ENCODE measurements around the gene KAZN. TPM values are rescaled to one million over a fixed set of nuclear protein-coding genes. Genes with fewer than 3 reads are reported as not detected.

KAZN gene
- total and polyA plus RNA-seq, 2 of the 8 experiments (the other 6 are each of a cell fraction or from before 2014, with no cell fraction given), result 3.7 to 11.8 TPM

DNA sequence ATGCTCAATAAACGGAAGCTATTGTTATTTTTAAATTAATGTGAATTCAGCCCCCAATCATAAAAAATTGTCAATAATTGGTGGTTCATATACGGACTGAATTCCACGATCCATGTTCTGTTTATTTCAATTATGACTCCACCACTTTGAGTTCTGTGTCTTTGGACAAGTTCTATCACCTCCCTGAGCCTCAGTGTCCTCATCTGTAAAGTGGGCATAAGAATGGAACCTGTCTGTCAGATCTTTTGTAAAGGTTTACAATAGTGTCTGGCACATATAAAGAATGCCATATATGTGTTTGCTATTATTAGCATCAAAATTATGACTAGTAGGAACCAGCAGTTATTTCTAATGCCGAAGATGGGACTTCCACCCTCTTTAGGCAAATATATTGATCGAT, 183.3 kb downstream of the KAZN start:
- H3K56ac ChIP-seq (replicated peaks; ENCODE audit: insufficient read length, low read depth, low read length), result no peak overlapping the region
- no peak overlapping the region for H2BK20ac ChIP-seq (ENCODE audit: low read length)
- no peaks in the 10 kb centered on the region for H3K9me3 ChIP-seq (ENCODE audit: insufficient read depth in 2 of 2, low read depth in 1 of 2, low read length in 1 of 2)
- no peak overlapping the region for H2BK120ac ChIP-seq (replicated peaks; ENCODE audit: low read depth, low read length)
- 85% methylated on average over 5 of the region's 5 CpGs; no CpG with 5 or more reads in 1 of the 2 experiments for WGBS, 2 experiments (ENCODE audit: extremely low coverage in 1 of 2, insufficient coverage in 1 of 2, insufficient read length in 1 of 2, insufficient replicate concordance in 2 of 2, low coverage in 1 of 2, low lambda C conversion rate in 2 of 2, missing lambda C conversion rate in 1 of 2)
- no peak overlapping the region for H4K91ac ChIP-seq (replicated peaks; ENCODE audit: insufficient read length, low read length)
- H2BK15ac ChIP-seq (ENCODE audit: low read length), result no peak overlapping the region
- H3K9ac ChIP-seq (replicated peaks in 1 of 4; ENCODE audit: extremely low read depth in 1 of 4, low read depth in 3 of 4, low read length in 3 of 4), result no peak overlapping the region
- H4K5ac ChIP-seq (ENCODE audit: insufficient read length, low read depth, low read length), result no peak overlapping the region
- no peak overlapping the region for H3K23ac ChIP-seq (ENCODE audit: insufficient read length)
- H3K14ac ChIP-seq (ENCODE audit: insufficient read length), result no peak overlapping the region
- TF ChIP-seq MAFK (IDR thresholded peaks at IDR 0.05; ENCODE audit: low read depth, low read length) (no peak), TCF12 (IDR thresholded peaks at IDR 0.05; ENCODE audit: low read depth, low read length) (no peak), SAP30 (IDR thresholded peaks at IDR 0.05; ENCODE audit: insufficient read depth, insufficient replicate concordance, low read length) (no peak), EP300 (IDR thresholded peaks at IDR 0.05; ENCODE audit: borderline replicate concordance in 1 of 2, low read depth in 2 of 2, low read length in 2 of 2) (no peak), SP2 (IDR thresholded peaks at IDR 0.05; ENCODE audit: low read length) (no peak), SIRT6 (IDR thresholded peaks at IDR 0.05; ENCODE audit: low read length) (no peak), RXRA (IDR thresholded peaks at IDR 0.05; ENCODE audit: insufficient read depth, low read depth, low read length) (no peak), SRF (IDR thresholded peaks at IDR 0.05; ENCODE audit: low read depth, low read length) (no peak), KDM4A (IDR thresholded peaks at IDR 0.05; ENCODE audit: low read depth, low read length, severe bottlenecking) (no peak), GTF2F1 (IDR thresholded peaks at IDR 0.05; ENCODE audit: borderline replicate concordance, low read depth, low read length) (no peak), SIN3A (conservative IDR thresholded peaks at IDR 0.05 in 1 of 2, IDR thresholded peaks at IDR 0.05 in 1 of 2; ENCODE audit: low read depth in 1 of 2, low read length in 2 of 2) (no peak), POLR2AphosphoS5 (IDR thresholded peaks at IDR 0.05; ENCODE audit: low read depth, low read length) (no peak)
- TF ChIP-seq, protein P1, sequence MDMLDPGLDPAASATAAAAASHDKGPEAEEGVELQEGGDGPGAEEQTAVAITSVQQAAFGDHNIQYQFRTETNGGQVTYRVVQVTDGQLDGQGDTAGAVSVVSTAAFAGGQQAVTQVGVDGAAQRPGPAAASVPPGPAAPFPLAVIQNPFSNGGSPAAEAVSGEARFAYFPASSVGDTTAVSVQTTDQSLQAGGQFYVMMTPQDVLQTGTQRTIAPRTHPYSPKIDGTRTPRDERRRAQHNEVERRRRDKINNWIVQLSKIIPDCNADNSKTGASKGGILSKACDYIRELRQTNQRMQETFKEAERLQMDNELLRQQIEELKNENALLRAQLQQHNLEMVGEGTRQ (IDR thresholded peaks at IDR 0.05; ENCODE audit: low read length), result no peak
- H3K79me1 ChIP-seq (ENCODE audit: low read depth, low read length), result no peaks in the 10 kb centered on the region
- H3K27me3 ChIP-seq (replicated peaks in 1 of 4; ENCODE audit: control insufficient read depth in 3 of 4, extremely low read depth in 1 of 4, insufficient read depth in 3 of 4, low read length in 3 of 4), result no peaks in the 10 kb centered on the region
- no peak overlapping the region for H4K8ac ChIP-seq (ENCODE audit: extremely low read depth, insufficient read depth, low read length)
- CTCF ChIA-PET (ENCODE audit: partially characterized antibody), result interaction anchor here (0.7 to 4.6 kb wide), 7 partner anchors 12 to 246 kb away, joined by 3 to 35 read pairs (median 4); no protein-coding TSS in a partner anchor
- no peaks in the 10 kb centered on the region for H4K20me1 ChIP-seq (replicated peaks in 1 of 2; ENCODE audit: control insufficient read depth in 1 of 2, insufficient read depth in 2 of 2, low read length in 2 of 2)
- FAIRE-seq (no peak), DNase-seq (ENCODE audit: low read depth in 1 of 2, low spot score in 2 of 2) (no peak)
- H3K23me2 ChIP-seq (ENCODE audit: low read depth, low read length), result no peaks in the 10 kb centered on the region
- no peak overlapping the region for H3K4me3 ChIP-seq (ENCODE audit: extremely low read depth in 1 of 4, insufficient read depth in 2 of 4, low read depth in 3 of 4, low read length in 4 of 4)
- no peak overlapping the region for H2AK5ac ChIP-seq (ENCODE audit: low read depth, low read length)
- H3K27ac ChIP-seq (ENCODE audit: low read depth, low read length), result no peak overlapping the region
- H3K36me3 ChIP-seq (ENCODE audit: control insufficient read depth in 2 of 4, insufficient read depth in 4 of 4, low read length in 3 of 4), result no peaks in the 10 kb centered on the region; a peak in 2 of 8 replicates
- no peak overlapping the region for H3K4me2 ChIP-seq (ENCODE audit: insufficient read depth in 1 of 2, low read depth in 2 of 2, low read length in 2 of 2)
- H3K18ac ChIP-seq (ENCODE audit: extremely low read depth, low read length), result no peak overlapping the region
- no peaks in the 10 kb centered on the region for H3K79me2 ChIP-seq (ENCODE audit: control insufficient read depth in 1 of 2, insufficient read depth in 2 of 2, low read length in 2 of 2)
- peaks cover 3 to 22% (median 9%) of the 10 kb centered on the region in 4 experiments; a peak in 6 of 7 replicates for H3K4me1 ChIP-seq (replicated peaks in 1 of 4; ENCODE audit: control insufficient read depth in 3 of 4, insufficient read depth in 4 of 4, low read length in 3 of 4)
- POLR2A ChIA-PET (ENCODE audit: partially characterized antibody), result no interaction called here
- no peak overlapping the region for H2AFZ ChIP-seq (ENCODE audit: low read length)
- no peak overlapping the region for H2BK12ac ChIP-seq (ENCODE audit: low read depth, low read length)
- H3K4ac ChIP-seq (replicated peaks; ENCODE audit: insufficient read length, low read depth, low read length), result no peak overlapping the region
- no peak overlapping the region for H2BK5ac ChIP-seq (ENCODE audit: low read depth, low read length)
